ENCODE results near the gene YARS1.

Gene YARS1

GRCh38 chr1:32741413-32742198 is 75.6 kb downstream of the YARS1 start:
- no peak for DNase-seq

DNA sequence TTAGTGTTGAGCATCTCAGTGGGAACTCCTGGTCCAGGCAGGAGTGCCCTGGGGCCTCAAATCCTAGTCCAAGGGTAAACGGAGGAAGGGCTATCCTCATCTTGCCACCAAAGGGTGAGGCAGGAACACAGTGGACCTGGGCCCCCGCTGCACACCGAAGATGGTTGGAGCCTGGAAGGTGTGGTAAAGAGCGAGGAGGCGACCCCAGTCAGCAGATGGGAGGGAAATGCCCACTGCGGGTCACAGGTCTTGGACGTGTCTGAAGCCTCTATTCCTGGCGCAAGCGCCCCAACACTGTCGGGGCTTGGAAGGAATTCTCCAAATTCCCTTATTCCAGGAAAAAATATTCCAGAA is 76.1 kb downstream of the YARS1 start:
- DNase-seq = no peak

GRCh38 chr1:32736812-32737791 is 80.1 kb downstream of the YARS1 start:
- DNase-seq = no peak

- DNase-seq = no peak
Observed at GRCh38 chr1:32733582-32734321, 83.4 kb downstream of the YARS1 start.

DNA sequence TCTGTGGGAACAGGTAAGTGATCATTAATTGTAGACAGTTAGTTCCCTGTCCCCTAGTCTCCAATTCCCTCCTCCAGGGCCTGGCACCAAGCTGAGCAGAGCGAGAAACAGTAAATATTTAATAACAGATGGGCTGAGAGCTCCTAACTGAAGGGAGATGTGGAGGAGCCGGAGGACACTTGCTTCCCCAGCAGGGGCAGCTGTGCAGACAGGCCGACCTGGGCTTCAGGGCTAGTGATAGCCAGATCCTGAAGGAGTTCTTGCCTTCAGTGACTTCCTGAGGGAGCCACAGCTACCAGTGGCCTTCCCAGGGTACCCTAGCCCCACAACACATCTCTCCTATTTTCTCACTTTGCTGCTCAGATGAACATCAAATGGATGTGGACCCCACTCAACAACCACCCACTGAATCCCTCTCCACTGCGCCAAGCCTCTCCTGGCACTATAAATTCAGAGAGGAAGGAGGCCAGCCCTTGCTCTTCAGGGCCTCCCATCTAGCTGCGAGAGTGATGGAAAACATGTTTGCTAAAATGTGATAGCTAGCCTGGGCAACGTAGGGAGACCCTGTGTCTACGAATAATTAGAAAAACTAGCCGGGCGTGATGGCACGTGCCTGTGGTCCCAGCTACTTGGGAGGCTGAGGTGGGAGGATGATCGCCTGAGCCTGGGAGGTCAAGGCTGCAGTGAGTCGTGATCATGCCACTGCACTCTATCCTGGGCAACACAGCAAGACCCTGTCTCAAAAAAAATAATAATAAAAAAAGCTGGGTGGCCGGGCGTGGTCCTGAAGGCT is 87.7 kb downstream of the YARS1 start:
- DNase-seq = no peak

DNA sequence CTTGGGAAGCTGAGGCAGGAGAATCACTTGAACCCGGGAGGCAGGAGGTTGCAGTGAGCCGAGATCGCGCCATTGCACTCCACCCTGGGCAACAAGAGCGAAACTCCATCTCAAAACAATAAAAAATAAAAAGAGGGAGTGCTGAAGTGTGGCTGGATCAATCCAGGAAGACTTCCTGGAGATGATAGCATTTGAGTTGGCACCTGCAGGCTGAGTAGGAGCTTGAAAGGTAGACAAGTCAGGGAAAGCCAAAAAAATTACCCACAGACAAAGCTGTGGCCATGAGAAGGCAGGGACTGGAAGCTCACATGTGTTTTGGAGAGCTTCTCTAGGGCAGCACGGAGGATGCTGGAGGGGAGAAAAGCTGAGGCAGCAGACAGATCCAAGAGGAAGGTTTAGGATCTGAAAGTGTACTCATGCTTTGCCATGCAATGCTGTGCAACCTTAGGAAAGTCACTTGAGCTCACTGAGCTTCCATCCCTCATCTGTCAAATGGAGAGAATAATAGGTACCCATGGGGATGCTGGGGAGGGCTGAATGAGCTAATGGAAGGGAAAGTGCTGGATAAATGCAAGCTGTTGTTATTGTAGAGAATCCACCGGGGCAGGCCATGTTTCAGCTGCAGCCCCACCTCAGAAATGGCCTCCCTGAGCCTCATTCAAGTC is 88.6 kb downstream of the YARS1 start:
- no peak for DNase-seq

DNA sequence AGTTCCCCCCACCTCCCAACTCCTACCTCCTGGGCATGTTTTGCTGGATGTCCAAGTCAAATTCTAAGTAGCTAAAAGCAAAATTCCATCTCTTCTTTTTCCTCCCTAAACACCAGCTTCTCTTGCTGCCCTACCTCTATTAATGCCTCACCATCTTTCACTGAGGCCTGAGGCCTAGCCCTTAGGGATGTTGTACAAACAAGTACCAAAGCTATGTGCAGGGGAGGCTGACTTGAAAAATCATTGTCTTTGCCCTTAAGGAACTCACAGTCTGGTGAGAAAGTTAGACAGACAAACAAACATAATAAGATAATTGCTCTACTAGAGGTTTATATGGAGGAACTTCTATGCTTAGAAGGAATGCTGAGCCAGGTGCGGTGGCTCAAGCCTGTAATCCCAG is 89.3 kb downstream of the YARS1 start:
- DNase-seq = no peak

DNA sequence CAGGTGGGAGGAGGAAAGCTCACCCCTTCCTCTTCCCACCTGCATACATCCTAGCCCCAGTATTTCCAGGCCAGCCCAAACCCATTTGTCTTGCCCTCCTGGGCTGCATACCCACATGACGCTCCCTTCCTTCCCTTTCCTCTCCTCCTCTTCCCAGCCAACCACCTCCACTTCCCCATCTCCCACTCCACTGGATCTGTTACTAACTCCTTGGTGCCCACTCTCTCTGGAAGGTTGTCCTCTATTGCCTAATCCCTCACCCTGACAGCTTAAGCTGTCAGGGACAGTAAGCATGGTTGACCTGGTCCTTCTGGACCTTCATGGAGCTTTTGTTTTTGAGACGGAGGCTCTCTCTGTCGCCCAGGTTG is 91.6 kb downstream of the YARS1 start:
- DNase-seq = no peak

Measured in fibroblast of upper back skin (primary cell).